SH-SY5Y (cell line): Measurements from ENCODE around the gene TMEM109.

ENCODE experiments used
- GATA2 ChIP-seq: IDR thresholded peaks from 2 replicates; pipeline ENCODE4 v1.6.1; 2011; ENCODE audit warnings: mild to moderate bottlenecking, low read depth, low read length
- GATA3 ChIP-seq: IDR thresholded peaks from 2 replicates; pipeline ENCODE4 v1.6.1; 2011; ENCODE audit warnings: low read depth, mild to moderate bottlenecking, low read length, moderate library complexity

TMEM109 gene

DNA sequence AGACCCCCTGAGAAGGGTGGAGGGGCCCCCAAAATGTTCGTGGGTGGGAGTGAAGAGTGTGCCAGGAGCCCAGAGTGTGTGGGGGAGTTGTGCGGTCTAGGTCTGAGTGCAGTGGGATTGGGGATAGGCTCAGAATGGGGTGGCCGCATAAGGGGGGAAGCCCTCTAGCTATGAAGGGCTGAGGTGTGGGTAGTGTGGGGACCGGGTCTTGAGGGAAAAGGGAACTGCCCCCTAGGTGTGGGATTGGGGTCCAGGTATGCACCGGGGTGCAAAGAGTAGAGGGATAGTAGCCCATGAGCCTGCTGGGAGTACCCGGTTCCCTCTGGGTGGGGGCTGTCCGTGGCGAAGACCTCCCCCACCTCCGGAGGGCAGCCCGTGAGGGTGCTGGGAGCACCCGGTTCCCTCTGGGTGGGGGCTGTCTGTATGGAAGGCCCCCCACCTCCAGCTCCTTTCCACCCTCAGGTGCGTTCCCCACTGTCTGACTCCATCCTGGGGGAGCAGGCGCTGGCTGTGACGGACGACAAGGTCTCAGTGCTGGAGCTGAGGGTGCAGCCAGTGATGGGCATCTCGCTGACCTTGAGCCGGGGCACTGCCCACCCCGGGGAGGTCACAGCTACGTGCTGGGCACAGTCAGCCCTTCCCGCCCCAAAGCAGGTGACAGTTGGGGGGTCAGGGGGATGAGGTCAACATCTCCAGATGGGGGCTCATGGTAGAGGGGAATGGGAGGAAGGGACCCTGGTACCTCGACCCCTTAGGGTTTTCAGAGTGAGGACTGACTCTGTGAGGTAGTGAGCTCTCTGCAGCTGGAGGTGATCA, 21.0 kb downstream of the TMEM109 start:
- TF ChIP-seq GATA3: no peak
- TF ChIP-seq GATA2: no peak

DNA sequence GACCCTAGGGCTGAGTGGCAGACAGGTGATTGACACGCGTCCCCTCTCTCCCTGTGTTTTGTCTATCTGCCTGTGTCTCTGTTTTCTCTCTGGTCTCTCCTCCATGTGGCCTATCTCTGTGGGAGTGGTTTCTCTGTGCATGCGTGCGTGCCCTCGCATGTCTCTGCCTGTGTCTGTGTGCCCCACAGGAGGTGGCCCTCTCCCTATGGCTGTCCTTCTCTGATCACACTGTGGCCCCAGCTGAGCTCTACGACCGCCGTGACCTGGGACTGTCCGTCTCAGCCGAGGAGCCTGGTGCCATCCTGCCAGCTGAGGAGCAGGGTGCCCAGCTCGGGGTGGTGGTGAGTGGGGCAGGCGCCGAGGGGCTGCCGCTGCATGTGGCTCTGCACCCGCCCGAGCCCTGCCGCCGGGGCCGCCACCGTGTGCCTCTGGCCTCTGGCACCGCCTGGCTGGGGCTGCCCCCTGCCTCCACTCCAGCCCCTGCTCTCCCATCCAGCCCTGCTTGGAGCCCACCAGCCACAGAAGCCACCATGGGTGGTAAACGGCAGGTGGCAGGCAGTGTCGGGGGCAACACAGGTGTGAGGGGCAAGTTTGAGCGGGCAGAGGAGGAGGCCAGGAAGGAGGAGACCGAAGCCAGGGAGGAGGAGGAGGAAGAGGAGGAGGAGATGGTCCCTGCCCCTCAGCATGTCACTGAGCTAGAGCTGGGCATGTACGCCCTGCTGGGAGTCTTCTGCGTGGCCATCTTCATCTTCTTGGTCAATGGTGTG, 21.9 kb downstream of the TMEM109 start:
- no peak for TF ChIP-seq GATA2
- no peak for TF ChIP-seq GATA3

DNA sequence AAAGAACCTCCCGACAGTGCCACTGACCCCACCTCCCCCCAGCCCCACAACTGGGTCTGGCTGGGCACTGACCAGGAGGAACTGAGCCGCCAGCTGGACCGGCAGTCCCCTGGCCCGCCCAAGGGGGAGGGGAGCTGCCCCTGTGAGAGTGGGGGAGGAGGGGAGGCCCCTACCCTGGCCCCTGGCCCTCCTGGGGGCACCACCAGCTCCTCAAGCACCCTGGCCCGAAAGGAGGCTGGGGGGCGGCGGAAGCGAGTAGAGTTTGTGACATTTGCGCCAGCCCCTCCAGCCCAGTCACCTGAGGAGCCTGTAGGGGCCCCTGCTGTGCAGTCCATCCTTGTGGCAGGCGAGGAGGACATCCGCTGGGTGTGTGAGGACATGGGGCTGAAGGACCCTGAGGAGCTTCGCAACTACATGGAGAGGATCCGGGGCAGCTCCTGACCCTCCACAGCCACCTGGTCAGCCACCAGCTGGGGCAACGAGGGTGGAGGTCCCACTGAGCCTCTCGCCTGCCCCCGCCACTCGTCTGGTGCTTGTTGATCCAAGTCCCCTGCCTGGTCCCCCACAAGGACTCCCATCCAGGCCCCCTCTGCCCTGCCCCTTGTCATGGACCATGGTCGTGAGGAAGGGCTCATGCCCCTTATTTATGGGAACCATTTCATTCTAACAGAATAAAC, 22.6 kb downstream of the TMEM109 start:
- TF ChIP-seq GATA2 (no peak), GATA3 (no peak)

GRCh38 chr11:60937144-60937527, 23.2 kb downstream of the TMEM109 start:
- TF ChIP-seq GATA3 (no peak), GATA2 (no peak)

DNA sequence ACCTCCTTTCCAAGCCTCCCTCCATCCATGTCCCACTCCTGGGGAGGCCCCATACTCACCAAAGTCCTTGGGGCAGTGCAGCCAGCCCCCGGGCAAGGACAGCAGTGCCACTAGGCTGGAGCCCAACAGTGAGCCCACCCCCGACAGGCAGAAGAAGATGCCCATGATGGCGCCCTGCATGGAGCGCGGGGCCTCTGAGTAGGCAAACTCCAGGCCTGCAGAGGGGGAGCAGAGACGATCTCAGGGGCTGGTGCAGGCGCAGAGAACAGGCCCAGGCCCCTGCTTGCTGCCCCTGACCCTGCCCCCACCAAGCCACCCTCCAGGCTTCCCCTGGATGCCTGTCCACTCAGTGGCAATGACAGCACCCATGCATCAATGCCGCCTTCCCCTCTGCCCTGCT, 23.9 kb downstream of the TMEM109 start:
- no peak for TF ChIP-seq GATA3

DNA sequence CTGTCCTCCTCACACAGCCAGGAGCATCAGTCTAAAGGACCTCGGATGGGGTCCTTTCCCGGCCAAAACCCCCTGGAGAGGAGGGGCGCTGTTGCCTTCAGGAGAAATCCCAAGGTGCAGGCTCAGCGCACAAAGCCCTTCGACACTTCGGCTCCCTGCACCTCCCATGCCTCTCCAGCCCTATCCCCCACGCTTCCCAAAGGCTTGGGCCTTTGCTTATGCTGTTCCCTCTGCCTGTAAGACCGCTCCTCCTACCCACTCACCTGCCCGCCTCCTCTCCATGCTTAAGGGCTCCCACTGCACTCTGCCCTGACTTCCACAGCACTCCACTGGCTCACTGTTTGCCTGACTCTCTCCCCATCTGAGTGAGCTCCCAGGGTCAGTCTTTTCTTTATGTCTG, 24.5 kb downstream of the TMEM109 start:
- TF ChIP-seq GATA3 (no peak), GATA2 (no peak)

DNA sequence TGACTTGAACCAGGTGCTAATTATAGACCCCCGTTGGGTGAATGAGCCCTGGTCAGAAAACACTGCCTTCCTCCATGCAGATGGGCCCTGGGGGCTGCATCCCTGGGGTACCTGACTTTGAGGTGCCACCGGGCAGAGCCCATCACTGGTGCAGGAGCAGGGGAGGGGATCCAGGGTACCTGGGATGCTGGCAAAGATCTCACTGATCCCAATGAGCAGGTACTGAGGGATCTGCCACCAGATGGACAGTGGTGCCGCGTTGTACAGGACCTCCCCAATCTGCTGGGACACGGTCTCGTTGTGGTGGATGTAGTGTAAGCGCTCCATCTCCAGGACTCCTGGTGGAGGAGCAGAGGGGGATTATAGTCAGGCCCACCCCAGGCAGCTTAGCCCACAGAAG, 25.3 kb downstream of the TMEM109 start:
- TF ChIP-seq GATA2 (no peak), GATA3 (no peak)

GRCh38 chr11:60939855-60940254, 25.9 kb downstream of the TMEM109 start:
- TF ChIP-seq GATA3: no peak

GRCh38 chr11:60941371-60942119, 27.6 kb downstream of the TMEM109 start:
- no peak for TF ChIP-seq GATA3
- TF ChIP-seq GATA2: no peak

DNA sequence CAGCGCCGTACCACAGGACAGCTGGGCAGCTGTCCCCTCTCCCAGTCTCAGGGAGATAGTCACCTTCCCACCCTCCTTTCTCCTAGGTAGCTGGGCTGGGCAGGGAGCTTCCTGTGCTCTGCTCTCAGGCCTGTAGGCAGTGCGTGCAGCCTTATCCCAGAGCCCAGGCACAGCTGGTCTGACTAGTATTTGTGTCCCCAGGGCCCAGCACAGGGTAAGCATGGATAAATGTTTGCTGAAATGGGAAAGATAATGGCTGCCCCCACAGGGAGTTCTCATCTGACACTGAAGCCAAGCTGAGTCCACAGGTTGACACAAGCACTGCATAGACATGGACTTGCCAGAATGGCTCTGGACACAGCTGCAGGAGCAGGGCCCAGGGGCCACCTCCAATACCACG, 28.3 kb downstream of the TMEM109 start:
- no peak for TF ChIP-seq GATA3
- no peak for TF ChIP-seq GATA2

GRCh38 chr11:60942970-60943565, 29.1 kb downstream of the TMEM109 start:
- TF ChIP-seq GATA3 (no peak), GATA2 (no peak)

- TF ChIP-seq GATA3 (no peak), GATA2 (no peak)
These were observed 30.7 kb downstream of the TMEM109 start for GRCh38 chr11:60944490-60945294.

DNA sequence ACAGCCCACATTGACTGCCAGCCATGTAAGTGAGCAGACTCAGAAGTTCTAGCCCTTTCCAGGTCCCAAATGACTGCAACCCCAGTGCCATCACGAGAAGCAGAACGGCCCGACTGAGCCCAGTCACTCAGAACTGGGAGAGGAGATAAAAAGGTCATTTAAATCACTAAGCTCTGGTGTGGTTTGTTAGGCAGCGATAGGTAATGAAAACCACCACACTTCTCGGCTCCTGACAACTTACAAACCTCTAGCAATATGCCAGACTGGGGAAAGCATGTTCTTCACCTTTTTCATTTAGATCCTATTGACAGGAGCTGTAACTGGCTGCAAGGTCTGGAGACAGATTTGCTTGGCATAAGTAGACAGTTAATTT, 31.3 kb downstream of the TMEM109 start:
- TF ChIP-seq GATA3 (no peak), GATA2 (no peak)
